Activated naive CD8-positive, alpha-beta T cell treated with anti-CD3 and anti-CD28 coated beads for 36 hours (primary cell): ENCODE results near the gene AK2. TPM values are rescaled to one million over a fixed set of nuclear protein-coding genes. Genes with fewer than 3 reads are reported as not detected.
"Not testable (repeated sequence)": the region's sequence is repeated elsewhere in the genome, so short reads cannot be mapped to it uniquely, and the experiment has no call there.

ENCODE experiments used
- DNase-seq: peaks from one replicate; pipeline ENCODE4 v3.0.0; 2021
- H3K27ac Mint-ChIP-seq: one replicate; pipeline ENCODE4 v1.8.0; 2022; ENCODE audit warnings: mild to moderate bottlenecking, moderate library complexity, mixed read lengths
- H3K27me3 Mint-ChIP-seq: one replicate; pipeline ENCODE4 v1.8.0; 2022; ENCODE audit warnings: mild to moderate bottlenecking, mixed read lengths
- H3K36me3 Mint-ChIP-seq: one replicate; pipeline ENCODE4 v1.8.0; 2021; ENCODE audit warnings: mild to moderate bottlenecking, mixed read lengths
- H3K4me1 Mint-ChIP-seq: one replicate; pipeline ENCODE4 v1.8.0; 2021; ENCODE audit warnings: mixed read lengths
- H3K4me3 Mint-ChIP-seq: one replicate; pipeline ENCODE4 v1.8.0; 2022; ENCODE audit warnings: mild to moderate bottlenecking, moderate library complexity, mixed read lengths
- H3K9me3 Mint-ChIP-seq: one replicate; pipeline ENCODE4 v1.8.0; 2022; ENCODE audit warnings: mixed read lengths
- total RNA-seq, 2 experiments: library from RNA; stranded (reverse); gene quantifications; one replicate each; pipeline ENCODE4 v1.2.3, GENCODE V29; 2021

AK2 gene
- total RNA-seq, 2 experiments from 2014 or later = 372 to 389 TPM

DNA sequence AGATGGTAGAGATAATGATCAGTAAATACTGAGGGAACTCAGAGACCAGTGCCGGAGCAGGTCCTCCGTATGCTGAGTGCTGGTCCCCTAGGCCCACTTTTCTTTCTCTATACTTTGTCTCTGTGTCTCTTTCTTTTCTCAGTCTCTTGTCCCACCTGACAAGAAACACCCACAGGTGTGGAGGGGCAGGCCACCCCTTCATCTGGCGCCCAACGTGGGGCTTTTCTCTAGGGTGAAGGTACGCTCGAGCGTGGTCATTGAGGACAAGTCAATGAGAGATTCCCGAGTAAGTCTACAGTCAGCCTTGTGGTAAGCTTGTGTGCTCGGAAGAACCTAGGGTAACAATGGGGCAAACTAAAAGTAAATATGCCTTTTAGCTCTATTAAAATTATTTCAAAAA is 27.6 kb upstream of the AK2 start:
- H3K36me3 Mint-ChIP-seq = peaks cover 21% of the 10 kb centered on the region
- H3K4me1 Mint-ChIP-seq, H3K27ac Mint-ChIP-seq, H3K4me3 Mint-ChIP-seq, DNase-seq, H3K27me3 Mint-ChIP-seq: not testable (repeated sequence)
- peaks cover 39% of the 10 kb centered on the region for H3K9me3 Mint-ChIP-seq

DNA sequence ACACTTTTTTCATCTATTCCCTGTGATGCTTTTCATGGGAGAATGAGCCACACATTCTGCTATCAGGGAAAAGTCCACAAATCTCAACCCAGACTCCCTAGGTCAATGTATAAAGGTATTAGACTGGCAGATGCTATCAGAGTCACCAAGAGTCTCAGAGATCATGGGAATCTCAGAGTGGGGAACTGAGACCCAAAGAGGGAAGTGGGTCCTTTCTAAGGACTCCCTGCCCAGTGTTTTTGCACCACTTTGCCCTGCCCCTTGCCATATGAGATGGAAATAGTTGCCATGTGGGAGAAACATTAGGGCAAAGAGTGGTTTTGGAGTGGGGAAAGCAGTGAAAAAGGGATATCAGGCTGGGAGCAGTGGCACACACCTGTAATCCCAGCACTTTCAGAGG is 25.2 kb upstream of the AK2 start:
- Mint-ChIP-seq H3K9me3 (peaks cover 35% of the 10 kb centered on the region), H3K36me3 (peaks cover 18% of the 10 kb centered on the region), H3K4me1 (no peaks in the 10 kb centered on the region)

DNA sequence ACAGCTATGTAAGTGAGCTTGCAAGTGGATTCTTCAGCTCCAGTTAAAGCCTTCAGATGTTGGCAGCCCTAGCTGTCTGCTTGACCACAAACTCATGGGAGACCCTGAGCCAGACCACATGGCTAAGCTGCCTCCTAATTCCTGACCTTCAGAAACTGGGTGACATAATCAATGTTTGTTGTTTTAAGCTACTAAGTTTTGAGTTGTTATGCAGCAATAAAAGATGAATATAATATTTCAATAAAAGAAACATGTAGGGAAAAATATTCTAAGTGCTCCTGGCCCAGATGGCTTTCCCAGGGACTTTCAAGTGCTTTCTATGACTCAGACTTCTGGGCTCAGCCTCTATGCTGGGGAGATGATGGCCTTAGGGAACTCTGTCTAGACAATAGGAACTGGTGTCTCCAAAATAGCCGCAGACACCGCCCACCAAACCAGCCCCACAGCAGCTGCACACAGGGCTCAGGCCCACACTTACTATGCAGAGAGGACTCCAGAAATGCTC is 23.9 kb upstream of the AK2 start:
- Mint-ChIP-seq H3K27ac (no peak overlapping the region), H3K27me3 (no peaks in the 10 kb centered on the region), H3K36me3 (peaks cover 17% of the 10 kb centered on the region), H3K4me1 (no peaks in the 10 kb centered on the region), H3K4me3 (no peak overlapping the region), H3K9me3 (peaks cover 30% of the 10 kb centered on the region)
- DNase-seq = no peak

More for the DNA sequence above, 25.2 kb upstream of the AK2 start:
- no peak for DNase-seq
- no peak overlapping the region for H3K27ac Mint-ChIP-seq
- H3K4me3 Mint-ChIP-seq = no peak overlapping the region
- no peaks in the 10 kb centered on the region for H3K27me3 Mint-ChIP-seq

DNA sequence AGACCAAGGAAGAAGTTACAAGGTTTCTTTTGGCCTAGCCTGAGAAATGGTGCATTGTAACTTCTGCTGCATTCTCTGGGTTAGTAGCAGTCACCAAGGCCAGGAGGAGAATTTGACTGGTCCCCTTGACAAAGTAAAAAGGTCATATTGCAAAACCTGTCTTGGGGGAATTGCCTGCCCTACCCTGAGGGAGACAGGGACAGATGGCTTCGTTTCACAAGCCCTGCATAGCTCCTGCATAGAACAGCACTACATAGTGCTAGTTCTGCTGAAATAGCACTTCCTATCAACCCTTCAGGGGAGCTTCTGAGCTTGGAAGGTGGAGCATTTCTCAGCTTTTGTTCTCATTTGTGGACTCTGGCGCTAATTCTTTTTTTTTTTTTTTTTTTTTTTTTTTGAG is 20.4 kb upstream of the AK2 start:
- no peak for DNase-seq
- peaks cover 3% of the 10 kb centered on the region for H3K9me3 Mint-ChIP-seq
- no peaks in the 10 kb centered on the region for H3K4me1 Mint-ChIP-seq
- no peak overlapping the region for H3K27ac Mint-ChIP-seq
- no peaks in the 10 kb centered on the region for H3K36me3 Mint-ChIP-seq
- H3K4me3 Mint-ChIP-seq = no peak overlapping the region
- no peaks in the 10 kb centered on the region for H3K27me3 Mint-ChIP-seq

GRCh38 chr1:33056426-33056825 is 19.7 kb upstream of the AK2 start:
- H3K36me3 Mint-ChIP-seq = no peaks in the 10 kb centered on the region

DNA sequence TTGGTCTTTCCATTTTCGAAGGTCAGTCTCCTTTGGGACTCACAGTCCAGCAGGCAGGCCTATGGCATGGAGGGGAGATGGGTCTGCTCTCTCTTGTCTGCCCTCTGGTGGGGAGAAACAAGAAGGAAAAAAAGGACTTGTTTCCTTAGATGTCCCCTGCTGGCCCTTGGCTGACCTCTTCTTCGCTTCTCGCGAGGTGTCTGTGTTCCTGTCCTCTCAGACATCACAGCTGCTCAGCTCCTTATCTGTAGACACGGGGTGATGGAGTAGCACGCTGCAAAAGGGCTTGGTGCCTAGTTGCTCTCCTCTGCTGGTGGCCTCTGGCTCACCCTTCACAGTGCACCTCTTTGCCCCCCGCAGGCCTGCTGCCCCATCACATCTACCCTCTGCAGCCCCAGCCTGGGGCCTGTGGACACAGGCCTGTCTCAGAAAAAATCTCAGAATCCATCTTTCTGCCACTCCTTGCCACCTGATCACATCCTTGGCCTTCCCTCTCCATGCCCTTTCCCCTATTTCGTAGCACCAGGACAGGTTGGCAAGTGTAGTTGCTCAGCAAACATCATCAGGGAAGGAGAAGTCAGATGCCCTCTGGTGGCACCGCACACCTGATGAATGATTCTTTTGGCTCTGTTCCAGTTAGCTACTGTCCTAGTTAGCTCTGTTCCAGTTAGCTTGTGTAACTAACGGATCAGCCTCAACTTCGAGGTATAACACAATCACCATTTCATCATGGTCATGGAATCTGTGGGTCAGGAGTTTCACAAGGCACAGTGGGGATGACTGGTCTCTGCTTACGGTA is 18.7 kb upstream of the AK2 start:
- Mint-ChIP-seq H3K9me3 (peaks cover 2% of the 10 kb centered on the region), H3K4me1 (peaks cover 3% of the 10 kb centered on the region), H3K36me3 (no peaks in the 10 kb centered on the region), H3K4me3 (no peak overlapping the region), H3K27ac (no peak overlapping the region), H3K27me3 (peaks cover 3% of the 10 kb centered on the region)
- peak; percentile 15 for DNase-seq

More at GRCh38 chr1:33056426-33056825, 19.7 kb upstream of the AK2 start:
- Mint-ChIP-seq H3K4me3 (no peak overlapping the region), H3K9me3 (no peaks in the 10 kb centered on the region), H3K27ac (no peak overlapping the region), H3K4me1 (no peaks in the 10 kb centered on the region), H3K27me3 (no peaks in the 10 kb centered on the region)
- no peak for DNase-seq

- no peaks in the 10 kb centered on the region for H3K36me3 Mint-ChIP-seq
- peaks cover 10% of the 10 kb centered on the region for H3K27me3 Mint-ChIP-seq
- H3K9me3 Mint-ChIP-seq = peaks cover 2% of the 10 kb centered on the region
- H3K4me1 Mint-ChIP-seq = peaks cover 3% of the 10 kb centered on the region
- H3K27ac Mint-ChIP-seq = peak overlapping the region; percentile 66
- no peak for DNase-seq
- no peak overlapping the region for H3K4me3 Mint-ChIP-seq
Observed at GRCh38 chr1:33050221-33051076, 13.8 kb upstream of the AK2 start.

GRCh38 chr1:33049371-33049770 is 12.7 kb upstream of the AK2 start:
- H3K27me3 Mint-ChIP-seq = peaks cover 10% of the 10 kb centered on the region
- H3K36me3 Mint-ChIP-seq = no peaks in the 10 kb centered on the region
- H3K4me1 Mint-ChIP-seq = peaks cover 3% of the 10 kb centered on the region
- H3K4me3 Mint-ChIP-seq = no peak overlapping the region
- no peak for DNase-seq
- no peak overlapping the region for H3K27ac Mint-ChIP-seq
- H3K9me3 Mint-ChIP-seq = peaks cover 2% of the 10 kb centered on the region

DNA sequence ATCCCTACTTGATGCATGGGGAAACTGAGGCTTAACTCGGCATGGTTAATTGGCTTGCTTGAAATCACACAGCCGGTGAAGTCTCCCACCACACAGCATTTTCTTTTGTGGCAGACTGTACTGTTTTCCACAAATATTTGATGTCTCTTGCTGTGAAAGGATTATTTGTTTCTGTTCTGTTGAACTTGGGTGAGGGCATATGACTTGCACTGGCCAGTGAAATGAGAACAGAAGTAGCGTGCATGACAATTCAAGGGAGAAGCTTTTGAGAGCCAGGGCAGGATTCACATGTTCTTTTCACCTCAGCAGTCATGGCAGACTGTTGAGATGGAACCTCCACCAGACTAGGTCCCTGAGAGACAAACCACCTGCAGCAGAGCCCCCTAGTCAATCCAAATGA is 11.7 kb upstream of the AK2 start:
- peaks cover 10% of the 10 kb centered on the region for H3K27me3 Mint-ChIP-seq
- H3K9me3 Mint-ChIP-seq = peaks cover 2% of the 10 kb centered on the region
- no peak overlapping the region for H3K4me3 Mint-ChIP-seq
- no peak overlapping the region for H3K27ac Mint-ChIP-seq
- H3K36me3 Mint-ChIP-seq = no peaks in the 10 kb centered on the region
- DNase-seq = no peak
- H3K4me1 Mint-ChIP-seq = peaks cover 3% of the 10 kb centered on the region

GRCh38 chr1:33047839-33048305 is 11.2 kb upstream of the AK2 start:
- no peak overlapping the region for H3K27ac Mint-ChIP-seq
- no peak for DNase-seq
- peaks cover 10% of the 10 kb centered on the region for H3K27me3 Mint-ChIP-seq
- H3K4me3 Mint-ChIP-seq = no peak overlapping the region
- peaks cover 2% of the 10 kb centered on the region for H3K9me3 Mint-ChIP-seq
- no peaks in the 10 kb centered on the region for H3K36me3 Mint-ChIP-seq
- H3K4me1 Mint-ChIP-seq = peaks cover 3% of the 10 kb centered on the region

- Mint-ChIP-seq H3K4me3 (no peak overlapping the region), H3K4me1 (peaks cover 3% of the 10 kb centered on the region), H3K27me3 (peaks cover 10% of the 10 kb centered on the region), H3K27ac (no peak overlapping the region), H3K9me3 (peaks cover 2% of the 10 kb centered on the region), H3K36me3 (no peaks in the 10 kb centered on the region)
- no peak for DNase-seq
Observed at GRCh38 chr1:33047290-33047689, 10.6 kb upstream of the AK2 start.

DNA sequence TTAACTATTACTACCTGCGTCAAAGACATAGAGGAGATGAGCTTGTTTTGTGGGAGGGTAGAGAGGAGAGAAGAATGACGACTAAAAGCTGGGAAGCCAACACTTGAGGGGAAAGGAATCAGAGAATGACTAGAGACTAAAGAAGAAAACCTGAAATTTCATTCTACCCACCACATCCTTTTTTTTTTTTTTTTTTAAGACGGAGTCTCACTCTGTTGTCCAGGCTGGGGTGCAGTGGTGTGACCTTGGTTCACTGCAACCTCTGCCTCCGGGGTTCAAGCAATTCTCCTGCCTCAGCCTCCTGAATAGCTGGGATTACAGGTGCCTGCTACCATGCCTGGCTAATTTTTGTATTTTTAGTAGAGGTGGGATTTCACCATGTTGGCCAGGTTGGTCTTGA is 9.6 kb upstream of the AK2 start:
- H3K4me3 Mint-ChIP-seq, H3K36me3 Mint-ChIP-seq, H3K9me3 Mint-ChIP-seq, H3K27ac Mint-ChIP-seq, DNase-seq, H3K4me1 Mint-ChIP-seq: not testable (repeated sequence)
- H3K27me3 Mint-ChIP-seq = peaks cover 10% of the 10 kb centered on the region

GRCh38 chr1:33045814-33046213 is 9.1 kb upstream of the AK2 start:
- peaks cover 2% of the 10 kb centered on the region for H3K9me3 Mint-ChIP-seq
- no peak overlapping the region for H3K4me3 Mint-ChIP-seq
- H3K27me3 Mint-ChIP-seq = peaks cover 10% of the 10 kb centered on the region
- DNase-seq = no peak
- H3K4me1 Mint-ChIP-seq = peaks cover 3% of the 10 kb centered on the region
- no peaks in the 10 kb centered on the region for H3K36me3 Mint-ChIP-seq
- no peak overlapping the region for H3K27ac Mint-ChIP-seq

DNA sequence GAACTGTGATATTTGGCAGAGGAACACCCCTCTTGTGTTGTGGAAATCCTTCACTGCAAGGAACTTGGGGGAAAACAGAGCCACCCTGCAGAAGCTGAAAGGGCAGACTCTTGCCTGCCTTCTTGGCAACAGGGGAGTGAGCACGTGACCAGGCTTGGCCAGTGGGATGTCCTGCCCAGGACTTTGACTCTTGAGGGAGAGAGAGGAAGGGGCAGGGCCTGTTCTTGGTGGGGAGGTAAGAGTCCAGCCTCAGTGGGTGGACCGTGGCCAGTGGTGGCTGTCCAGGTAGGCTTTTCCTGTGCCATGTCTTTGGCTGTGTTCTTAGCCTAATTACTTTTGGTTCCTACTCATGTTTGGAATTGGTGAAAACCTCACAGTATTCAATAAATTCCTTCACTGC is 8.6 kb upstream of the AK2 start:
- H3K4me1 Mint-ChIP-seq = no peaks in the 10 kb centered on the region
- no peaks in the 10 kb centered on the region for H3K36me3 Mint-ChIP-seq
- no peaks in the 10 kb centered on the region for H3K9me3 Mint-ChIP-seq
- H3K4me3 Mint-ChIP-seq = no peak overlapping the region
- no peak for DNase-seq
- H3K27me3 Mint-ChIP-seq = peaks cover 7% of the 10 kb centered on the region
- no peak overlapping the region for H3K27ac Mint-ChIP-seq
